GM18508 (cell line): ENCODE measurements around the gene HS3ST2.
"Not testable (repeated sequence)": the region's sequence is repeated elsewhere in the genome, so short reads cannot be mapped to it uniquely, and the experiment has no call there.

Experiments used
- ATAC-seq: cut with Tn5 transposase; IDR thresholded peaks from one replicate; pipeline ENCODE4 v1.9.1; 2021; ENCODE audit warnings: moderate number of reproducible peaks; ENCODE audit not compliant: insufficient read depth, unreplicated experiment

The HS3ST2 gene

GRCh38 chr16:22926105-22926751 lies 112.3 kb downstream of the HS3ST2 start:
- ATAC-seq = no peak

GRCh38 chr16:22927306-22927705 lies 113.3 kb downstream of the HS3ST2 start:
- ATAC-seq = no peak

GRCh38 chr16:22928882-22929435 lies 115.0 kb downstream of the HS3ST2 start:
- ATAC-seq = no peak

GRCh38 chr16:22929461-22929860 lies 115.5 kb downstream of the HS3ST2 start:
- no peak for ATAC-seq

GRCh38 chr16:22932032-22932771 lies 118.2 kb downstream of the HS3ST2 start:
- no peak for ATAC-seq

GRCh38 chr16:22933173-22933572 lies 119.2 kb downstream of the HS3ST2 start:
- no peak for ATAC-seq

- no peak for ATAC-seq
Observed at GRCh38 chr16:22934786-22935185, 120.8 kb downstream of the HS3ST2 start.

GRCh38 chr16:22937169-22937568 lies 123.2 kb downstream of the HS3ST2 start:
- ATAC-seq = no peak

GRCh38 chr16:22938647-22939046 lies 124.7 kb downstream of the HS3ST2 start:
- no peak for ATAC-seq

GRCh38 chr16:22939744-22940363 lies 125.9 kb downstream of the HS3ST2 start:
- not testable (repeated sequence) for ATAC-seq

GRCh38 chr16:22941970-22942501 lies 128.1 kb downstream of the HS3ST2 start:
- ATAC-seq = no peak

- no peak for ATAC-seq
Observed at GRCh38 chr16:22942811-22943210, 128.8 kb downstream of the HS3ST2 start.

GRCh38 chr16:22945361-22945760 lies 131.4 kb downstream of the HS3ST2 start:
- ATAC-seq = no peak

GRCh38 chr16:22946433-22946832 lies 132.5 kb downstream of the HS3ST2 start:
- ATAC-seq = no peak

- ATAC-seq = no peak
Observed at GRCh38 chr16:22948058-22948602, 134.2 kb downstream of the HS3ST2 start.

- no peak for ATAC-seq
Observed at GRCh38 chr16:22948603-22949368, 134.8 kb downstream of the HS3ST2 start.

GRCh38 chr16:22955461-22956070 lies 141.6 kb downstream of the HS3ST2 start:
- no peak for ATAC-seq

- ATAC-seq = no peak
Observed at GRCh38 chr16:22961206-22961605, 147.2 kb downstream of the HS3ST2 start.

- ATAC-seq = no peak
Observed at GRCh38 chr16:22962905-22963304, 148.9 kb downstream of the HS3ST2 start.
